Endothelial cell of umbilical vein (primary cell): ENCODE measurements around the gene TSPYL2. TPM values are rescaled to one million over a fixed set of nuclear protein-coding genes. Genes with fewer than 3 reads are reported as not detected.

Source experiments
- BruUV-seq: library from RNA; stranded (reverse); fragments of 400-500 nt; replicated peaks from 2 replicates; lab custom pipeline; 2021; lab: Mats Ljungman, UMichigan
- CTCF ChIA-PET: fragments of 300-600, 350-600 bp; sonication (Branson Sonifier 250); formaldehyde crosslinking; loops from one replicate; lab custom pipeline; 2021; ENCODE audit warnings: antibody characterized with exemption, inconsistent platforms; lab: Charles Lee
- POLR2A ChIA-PET: fragments of 300-600, 350-600 bp; sonication (Branson Sonifier 250); formaldehyde crosslinking; loops from one replicate; lab custom pipeline; 2021; ENCODE audit warnings: antibody characterized with exemption, inconsistent platforms; lab: Charles Lee
- DNase-seq: peaks from one replicate; pipeline ENCODE4 v3.0.0-alpha.2; 2011; ENCODE audit warnings: low read depth, low spot score
- FAIRE-seq: peaks from 2 replicates; lab custom pipeline; 2011; peaks lifted over from hg19 to GRCh38; lab: Jason Lieb, UNC
- H2AFZ ChIP-seq: 2 replicates; pipeline ENCODE4 v1.6.0; 2012; ENCODE audit warnings: low read depth, low read length, control low read depth, inconsistent platforms
- H3K27ac ChIP-seq: 2 replicates; pipeline ENCODE4 v1.5.1; 2011; ENCODE audit warnings: low read depth, mild to moderate bottlenecking, control low read depth, low read length, moderate library complexity; ENCODE audit not compliant: insufficient read depth
- H3K27me3 ChIP-seq, 2 experiments: 2 replicates each; pipeline versions ENCODE4 v1.6.0 to v1.6.1; 2011; ENCODE audit warnings: low read length in 2 of 2, mixed read lengths in 1 of 2; ENCODE audit not compliant: control insufficient read depth in 2 of 2, insufficient read depth in 2 of 2
- H3K36me3 ChIP-seq, 2 experiments: 2 replicates in 1 of 2; 3 replicates in 1 of 2; pipeline ENCODE4 v1.5.1; 2011; ENCODE audit warnings: low read length in 2 of 2, mild to moderate bottlenecking in 1 of 2, moderate library complexity in 1 of 2; ENCODE audit not compliant: control insufficient read depth in 2 of 2, insufficient read depth in 2 of 2; ENCODE audit errors: extremely low read depth in 1 of 2
- H3K4me1 ChIP-seq: 3 replicates; pipeline ENCODE4 v1.5.1; 2011; ENCODE audit warnings: mild to moderate bottlenecking, low read length; ENCODE audit not compliant: control insufficient read depth, insufficient read depth; ENCODE audit errors: extremely low read depth
- H3K4me2 ChIP-seq: 2 replicates; pipeline ENCODE4 v1.6.1; 2011; ENCODE audit warnings: low read length, control low read depth, mixed read lengths; ENCODE audit not compliant: insufficient read depth
- H3K4me3 ChIP-seq, 3 experiments: fragments of 200-600 bp in 1 of 3; sonication (generic), shearing (Covaris generic) in 1 of 3; replicated peaks in 1 of 3; 2 replicates each; pipeline ENCODE4 v1.5.1; 2011 to 2016; ENCODE audit warnings: control low read depth in 3 of 3, low read length in 3 of 3, mild to moderate bottlenecking in 2 of 3, inconsistent platforms in 1 of 3, low read depth in 1 of 3, moderate library complexity in 1 of 3; ENCODE audit not compliant: insufficient read depth in 1 of 3
- H3K79me2 ChIP-seq: 2 replicates; pipeline ENCODE4 v1.6.0; 2012; ENCODE audit warnings: low read length, inconsistent platforms; ENCODE audit not compliant: control insufficient read depth, insufficient read depth
- H3K9ac ChIP-seq: replicated peaks from 2 replicates; pipeline ENCODE3; 2011; ENCODE audit warnings: low read length, control low read depth; ENCODE audit not compliant: insufficient read depth; ENCODE audit errors: extremely low read depth
- H3K9me1 ChIP-seq: replicated peaks from 3 replicates; pipeline ENCODE4 v1.6.0; 2011; ENCODE audit warnings: mild to moderate bottlenecking, low read length; ENCODE audit not compliant: control insufficient read depth, insufficient read depth; ENCODE audit errors: extremely low read depth
- H3K9me3 ChIP-seq: replicated peaks from 2 replicates; pipeline ENCODE4 v1.5.1; 2012; ENCODE audit warnings: low read length, inconsistent platforms; ENCODE audit not compliant: control insufficient read depth, insufficient read depth
- H4K20me1 ChIP-seq: replicated peaks from 2 replicates; pipeline ENCODE3; 2011; ENCODE audit warnings: mild to moderate bottlenecking, low read length; ENCODE audit not compliant: control insufficient read depth, insufficient read depth; ENCODE audit errors: extremely low read depth
- CTCF ChIP-seq, 2 donors: IDR thresholded peaks; 1 replicate in 1 of 2; 2 replicates in 1 of 2; pipeline ENCODE4 v1.5.1; 2011; ENCODE audit warnings: low read length in 2 of 2, mild to moderate bottlenecking in 2 of 2, moderate library complexity in 2 of 2, control low read depth in 1 of 2, inconsistent platforms in 1 of 2, low read depth in 1 of 2; ENCODE audit not compliant: insufficient read depth in 1 of 2; ENCODE audit errors: extremely low read depth in 1 of 2
- EZH2 ChIP-seq: IDR thresholded peaks from 2 replicates; pipeline ENCODE4 v1.6.1; 2012; ENCODE audit warnings: borderline replicate concordance, low read depth, mild to moderate bottlenecking, moderate library complexity, low read length, inconsistent platforms; ENCODE audit not compliant: severe bottlenecking
- FOS ChIP-seq: IDR thresholded peaks from 2 replicates; pipeline ENCODE4 v1.6.1; 2011; ENCODE audit warnings: mild to moderate bottlenecking, low read length, moderate library complexity, borderline replicate concordance; ENCODE audit not compliant: insufficient read depth
- GATA2 ChIP-seq: IDR thresholded peaks from 2 replicates; pipeline ENCODE4 v1.7.0; 2011; ENCODE audit warnings: low read depth, mild to moderate bottlenecking, moderate library complexity, mixed read lengths, low read length; ENCODE audit not compliant: insufficient read length, insufficient read depth
- JUN ChIP-seq: IDR thresholded peaks from 2 replicates; pipeline ENCODE4 v1.6.1; 2011; ENCODE audit warnings: borderline replicate concordance, low read depth; ENCODE audit not compliant: insufficient read length, insufficient read depth
- MAX ChIP-seq: IDR thresholded peaks from 2 replicates; pipeline ENCODE4 v1.6.1; 2011; ENCODE audit not compliant: insufficient read depth, insufficient read length
- MYC ChIP-seq: IDR thresholded peaks from one replicate; pipeline ENCODE4 v1.6.1; 2011; ENCODE audit warnings: mild to moderate bottlenecking, low read depth, low read length
- POLR2A ChIP-seq: IDR thresholded peaks from 2 replicates; pipeline ENCODE4 v1.6.1; 2012; ENCODE audit warnings: low read depth, mild to moderate bottlenecking, control low read depth, low read length
- POLR2AphosphoS5 ChIP-seq: IDR thresholded peaks from 2 replicates; pipeline ENCODE4 v1.6.1; 2012; ENCODE audit warnings: low read depth, mild to moderate bottlenecking, control low read depth, low read length, moderate library complexity; ENCODE audit not compliant: insufficient read depth
- dilution Hi-C: fragments of 300-500 bp; cut with MboI; formaldehyde crosslinking; loops from one replicate; pipeline ENCODE4 v1.15.0; 2019; ENCODE audit warnings: low sequenced_read_pairs; ENCODE audit not compliant: extremely low pct_ligation_motif_present
- intact Hi-C: fragments of 100-400 bp; cut with micrococcal nuclease; formaldehyde crosslinking; loops from one replicate; pipeline ENCODE4 v1.10.0; 2022
- polyA plus RNA-seq, 4 experiments: library from polyadenylated mRNA; depleted of rRNA in 3 of 4; stranded (reverse) in 3 of 4; unstranded in 1 of 4; fragments of >200 nt; gene quantifications; 2 replicates each; pipeline versions ENCODE4 v1.2.1 to v1.2.3, GENCODE V29; 2011 to 2012; ENCODE audit warnings: missing spikeins in 1 of 4
- total RNA-seq: library from RNA; stranded (reverse); gene quantifications from 2 replicates; pipeline ENCODE4 v1.2.3, GENCODE V29; 2021

The TSPYL2 gene
- total and polyA plus RNA-seq, 2 donors (not counting 3 experiments of a cell fraction or from before 2014, with no cell fraction given) = 17.3 to 17.8 TPM

GRCh38 chrX:53082773-53083616 lies 828 bp downstream of the TSPYL2 start:
- no peak for TF ChIP-seq JUN
- no peak for TF ChIP-seq GATA2
- TF ChIP-seq MAX = no peak
- TF ChIP-seq EZH2 = no peak
- no peak for TF ChIP-seq POLR2A
- TF ChIP-seq FOS = no peak
- no peak for TF ChIP-seq MYC
- no peak for TF ChIP-seq CTCF (IDR thresholded peaks at IDR 0.05; ENCODE audit: extremely low read depth in 1 of 2, insufficient read depth in 1 of 2, low read depth in 1 of 2, low read length in 2 of 2)
- no peak for TF ChIP-seq POLR2AphosphoS5
- Histone ChIP-seq H3K79me2 (peaks cover 10% of the 10 kb centered on the region), H3K27me3 (no peaks in the 10 kb centered on the region), H4K20me1 (no peaks in the 10 kb centered on the region), H3K4me3 (peak overlapping the region; percentile 44 to 59 (median 46)), H3K9me1 (no peaks in the 10 kb centered on the region), H3K9ac (peak overlapping the region; percentile 63), H2AFZ (no peak overlapping the region), H3K4me2 (peak overlapping the region; percentile 11), H3K4me1 (peaks cover 5% of the 10 kb centered on the region), H3K9me3 (no peaks in the 10 kb centered on the region), H3K27ac (no peak overlapping the region), H3K36me3 (peaks cover 0 to 13% of the 10 kb centered on the region in 2 experiments)
- dilution Hi-C loops = no loop called here
- BruUV-seq = no TSS peak
- intact Hi-C loops = loop anchor here (1.0 kb wide), 1 partner anchor 10 kb away; no protein-coding TSS in a partner anchor
- FAIRE-seq = peak; percentile 86
- DNase-seq = no peak
- CTCF ChIA-PET = interaction anchor here (1.3 kb wide), 1 partner anchor 11 kb away, joined by 8 read pairs; no protein-coding TSS in a partner anchor
- POLR2A ChIA-PET = interaction anchor here (1.5 kb wide), 1 partner anchor 88 kb away, joined by 9 read pairs; no protein-coding TSS in a partner anchor
